Common myeloid progenitor, CD34-positive (primary cell): ENCODE measurements around the gene GORASP1.

Source experiments
- CTCF ChIA-PET: fragments of 350-600 bp; sonication (Branson Sonifier 250); formaldehyde crosslinking; loops from one replicate; lab custom pipeline; 2021; ENCODE audit warnings: antibody characterized with exemption; lab: Charles Lee
- POLR2A ChIA-PET: fragments of 350-600 bp; sonication (Branson Sonifier 250); formaldehyde crosslinking; loops from one replicate; lab custom pipeline; 2021; ENCODE audit warnings: antibody characterized with exemption; lab: Charles Lee
- DNase-seq, 3 donors: peaks; one replicate each; pipeline versions ENCODE4 v3.0.0 to v3.0.0-alpha.2; 2013
- H3K27ac ChIP-seq, 2 experiments: 1 replicate in 1 of 2; 2 replicates in 1 of 2; pipeline ENCODE4 v1.7.0; 2013; ENCODE audit warnings: inconsistent platforms in 2 of 2, low read length in 2 of 2, mild to moderate bottlenecking in 2 of 2, low read depth in 1 of 2, moderate library complexity in 1 of 2; ENCODE audit not compliant: severe bottlenecking in 2 of 2, insufficient read depth in 1 of 2, poor library complexity in 1 of 2
- H3K27me3 ChIP-seq, 5 experiments: replicated peaks in 2 of 5; 1 replicate in 3 of 5; 2 replicates in 2 of 5; pipeline versions ENCODE4 v1.6.1 to v1.7.0; 2013; ENCODE audit warnings: low read length in 4 of 5, mild to moderate bottlenecking in 2 of 5, moderate library complexity in 2 of 5, inconsistent platforms in 1 of 5; ENCODE audit not compliant: insufficient read depth in 5 of 5, control insufficient read depth in 4 of 5
- H3K36me3 ChIP-seq, 4 experiments: 1 replicate in 2 of 4; 2 replicates in 2 of 4; pipeline versions ENCODE4 v1.6.1 to v1.7.0; 2013; ENCODE audit warnings: low read length in 3 of 4, control low read depth in 1 of 4, mild to moderate bottlenecking in 1 of 4; ENCODE audit not compliant: control insufficient read depth in 4 of 4, insufficient read depth in 4 of 4
- H3K4me1 ChIP-seq, 4 experiments: 1 replicate in 3 of 4; 2 replicates in 1 of 4; pipeline versions ENCODE4 v1.6.1 to v1.7.1; 2013; ENCODE audit warnings: low read length in 3 of 4, mild to moderate bottlenecking in 3 of 4, control low read depth in 1 of 4, inconsistent platforms in 1 of 4, moderate library complexity in 1 of 4; ENCODE audit not compliant: control insufficient read depth in 4 of 4, insufficient read depth in 4 of 4; ENCODE audit errors: control extremely low read depth in 1 of 4
- H3K4me3 ChIP-seq, 7 experiments: 1 replicate in 4 of 7; 2 replicates in 3 of 7; pipeline versions ENCODE4 v1.5.1 to v1.7.0; 2013; ENCODE audit warnings: mild to moderate bottlenecking in 7 of 7, low read length in 6 of 7, moderate library complexity in 6 of 7, inconsistent platforms in 2 of 7, low read depth in 2 of 7, control low read depth in 1 of 7; ENCODE audit not compliant: insufficient read depth in 4 of 7, control insufficient read depth in 1 of 7; ENCODE audit errors: extremely low read depth in 1 of 7
- H3K9me3 ChIP-seq, 5 experiments: 1 replicate in 4 of 5; 2 replicates in 1 of 5; pipeline versions ENCODE4 v1.6.1 to v1.7.1; 2013; ENCODE audit warnings: low read length in 4 of 5, mild to moderate bottlenecking in 2 of 5, inconsistent platforms in 1 of 5, low read depth in 1 of 5, moderate library complexity in 1 of 5; ENCODE audit not compliant: control insufficient read depth in 4 of 5, insufficient read depth in 2 of 5; ENCODE audit errors: control extremely low read depth in 1 of 5
- WGBS: methylation state at CpG from one replicate; pipeline ENCODE4 v1.1.5; 2013; ENCODE audit not compliant: insufficient coverage; 5-methylcytosine and 5-hydroxymethylcytosine counted together

GORASP1 gene

GRCh38 chr3:39118079-39118478 is 10.7 kb upstream of the GORASP1 start:
- H3K9me3 ChIP-seq: no peaks in the 10 kb centered on the region
- no peaks in the 10 kb centered on the region for H3K36me3 ChIP-seq
- DNase-seq: peak in 2 of 3 donors; percentile 51 to 62
- CTCF ChIA-PET: interaction anchor here (1.0 to 6.5 kb wide), 10 partner anchors 10 to 72 kb away, joined by 3 to 33 read pairs (median 4); partner anchors contain the start of genes GORASP1 and TTC21A
- H3K4me1 ChIP-seq: peaks cover 0 to 14% (median 5%) of the 10 kb centered on the region in 4 experiments
- WGBS: 88% methylated on average over 1 of the region's 3 CpGs
- no peak overlapping the region for H3K4me3 ChIP-seq
- H3K27me3 ChIP-seq: no peaks in the 10 kb centered on the region
- H3K27ac ChIP-seq: no peak overlapping the region
- POLR2A ChIA-PET: interaction anchor here (1.0 to 1.4 kb wide), 2 partner anchors 14 kb away, joined by 3 to 4 read pairs; no protein-coding TSS in a partner anchor

GRCh38 chr3:39115870-39116269 is 8.4 kb upstream of the GORASP1 start:
- CTCF ChIA-PET: interaction anchor here (0.8 to 1.2 kb wide), 3 partner anchors 16 to 173 kb away, joined by 3 to 4 read pairs (median 3); no protein-coding TSS in a partner anchor
- H3K4me3 ChIP-seq: no peak overlapping the region
- no peaks in the 10 kb centered on the region for H3K9me3 ChIP-seq
- H3K36me3 ChIP-seq: no peaks in the 10 kb centered on the region
- no peak for DNase-seq
- WGBS: 93% methylated on average over 3 of the region's 3 CpGs
- H3K4me1 ChIP-seq: peaks cover 0 to 6% (median 2%) of the 10 kb centered on the region in 4 experiments
- no peak overlapping the region for H3K27ac ChIP-seq
- no peaks in the 10 kb centered on the region for H3K27me3 ChIP-seq
- POLR2A ChIA-PET: interaction anchor here (0.6 to 0.7 kb wide), 2 partner anchors 36 to 1213 kb away, joined by 4 to 7 read pairs; no protein-coding TSS in a partner anchor

- no peaks in the 10 kb centered on the region for H3K27me3 ChIP-seq
- H3K4me3 ChIP-seq: no peak overlapping the region
- POLR2A ChIA-PET: interaction anchor here (0.9 kb wide), 1 partner anchor 27 kb away, joined by 4 read pairs; no protein-coding TSS in a partner anchor
- peaks cover 0 to 6% (median 2%) of the 10 kb centered on the region in 4 experiments for H3K4me1 ChIP-seq
- H3K27ac ChIP-seq: no peak overlapping the region
- CTCF ChIA-PET: interaction anchor here (0.6 to 1.6 kb wide), 5 partner anchors 11 to 290 kb away, joined by 3 to 5 read pairs (median 4); no protein-coding TSS in a partner anchor
- no peaks in the 10 kb centered on the region for H3K36me3 ChIP-seq
- DNase-seq: no peak
- 97% methylated on average over 4 of the region's 5 CpGs for WGBS
- H3K9me3 ChIP-seq: no peaks in the 10 kb centered on the region
Observed at GRCh38 chr3:39114456-39114855, 7.0 kb upstream of the GORASP1 start.

GRCh38 chr3:39113291-39113690 is 5.9 kb upstream of the GORASP1 start:
- Histone ChIP-seq H3K36me3 (no peaks in the 10 kb centered on the region), H3K4me3 (no peak overlapping the region), H3K27me3 (no peaks in the 10 kb centered on the region), H3K4me1 (peaks cover 2 to 11% (median 6%) of the 10 kb centered on the region in 4 experiments), H3K9me3 (no peaks in the 10 kb centered on the region), H3K27ac (no peak overlapping the region)
- ChIA-PET POLR2A (no interaction called here), CTCF (interaction anchor here (1.0 kb wide), 1 partner anchor 13 kb away, joined by 4 read pairs; no protein-coding TSS in a partner anchor)
- 100% methylated on average over 2 of the region's 3 CpGs for WGBS
- DNase-seq: no peak

- Histone ChIP-seq H3K27ac (no peak overlapping the region), H3K9me3 (no peaks in the 10 kb centered on the region), H3K27me3 (no peaks in the 10 kb centered on the region), H3K36me3 (no peaks in the 10 kb centered on the region), H3K4me1 (peaks cover 2 to 14% (median 11%) of the 10 kb centered on the region in 4 experiments), H3K4me3 (no peak overlapping the region)
- CTCF ChIA-PET: no interaction called here
- POLR2A ChIA-PET: no interaction called here
- no peak for DNase-seq
- WGBS: 100% methylated on average over 2 of the region's 2 CpGs
Observed at GRCh38 chr3:39112535-39112934, 5.1 kb upstream of the GORASP1 start.

- CTCF ChIA-PET: no interaction called here
- WGBS: 100% methylated on average over 1 of the region's 3 CpGs
- Histone ChIP-seq H3K4me3 (no peak overlapping the region), H3K9me3 (no peaks in the 10 kb centered on the region), H3K4me1 (peaks cover 2 to 15% (median 11%) of the 10 kb centered on the region in 4 experiments), H3K27me3 (no peaks in the 10 kb centered on the region), H3K36me3 (no peaks in the 10 kb centered on the region), H3K27ac (no peak overlapping the region)
- POLR2A ChIA-PET: no interaction called here
- no peak for DNase-seq
Observed at GRCh38 chr3:39112113-39112512, 4.7 kb upstream of the GORASP1 start.

- H3K27ac ChIP-seq: no peak overlapping the region
- H3K9me3 ChIP-seq: no peaks in the 10 kb centered on the region
- POLR2A ChIA-PET: no interaction called here
- no peaks in the 10 kb centered on the region for H3K27me3 ChIP-seq
- no peak overlapping the region for H3K4me3 ChIP-seq
- H3K4me1 ChIP-seq: peaks cover 2 to 35% (median 25%) of the 10 kb centered on the region in 4 experiments
- peak in 2 of 3 donors; percentile 35 to 59 for DNase-seq
- WGBS: 100% methylated on average over 2 of the region's 2 CpGs
- CTCF ChIA-PET: interaction anchor here (1.0 to 4.4 kb wide), 4 partner anchors 10 to 178 kb away, joined by 3 to 33 read pairs (median 19); no protein-coding TSS in a partner anchor
- no peaks in the 10 kb centered on the region for H3K36me3 ChIP-seq
Observed at GRCh38 chr3:39110041-39110639, 2.7 kb upstream of the GORASP1 start.
